Measurements from ENCODE around the gene LYZL6.

Gene LYZL6

GRCh38 chr17:35927714-35928113, 15.8 kb downstream of the LYZL6 start:
- TF ChIP-seq NFIC (IDR thresholded peaks at IDR 0.05) (no peak), TEAD4 (IDR thresholded peaks at IDR 0.05) (no peak), MAX (IDR thresholded peaks at IDR 0.05) (no peak), EGR1 (IDR thresholded peaks at IDR 0.05) (no peak), YY1 (IDR thresholded peaks at IDR 0.05; ENCODE audit: low read depth) (no peak), CREB1 (IDR thresholded peaks at IDR 0.05; ENCODE audit: low read depth) (no peak), FOXM1 (IDR thresholded peaks at IDR 0.05; ENCODE audit: borderline replicate concordance, low read depth) (no peak), CEBPB (IDR thresholded peaks at IDR 0.05) (no peak), EP300 (IDR thresholded peaks at IDR 0.05; ENCODE audit: borderline replicate concordance) (no peak), USF1 (IDR thresholded peaks at IDR 0.05) (no peak), REST (IDR thresholded peaks at IDR 0.05; ENCODE audit: low read depth) (no peak), TCF12 (IDR thresholded peaks at IDR 0.05; ENCODE audit: low read depth) (no peak), RAD21 (IDR thresholded peaks at IDR 0.05; ENCODE audit: low read depth) (no peak), TAF1 (IDR thresholded peaks at IDR 0.05; ENCODE audit: low read depth) (no peak), ZBTB7A (IDR thresholded peaks at IDR 0.05; ENCODE audit: low read depth) (no peak)

GRCh38 chr17:35923609-35924114, 19.9 kb downstream of the LYZL6 start:
- TF ChIP-seq TAF1 (IDR thresholded peaks at IDR 0.05; ENCODE audit: low read depth): no peak
- no peak for TF ChIP-seq USF1 (IDR thresholded peaks at IDR 0.05)

- TF ChIP-seq REST (IDR thresholded peaks at IDR 0.05; ENCODE audit: low read depth): no peak
Measured at GRCh38 chr17:35920229-35920628, 23.3 kb downstream of the LYZL6 start.

GRCh38 chr17:35918665-35919064, 24.8 kb downstream of the LYZL6 start:
- TF ChIP-seq TEAD4 (IDR thresholded peaks at IDR 0.05): no peak
- TF ChIP-seq TAF1 (IDR thresholded peaks at IDR 0.05; ENCODE audit: low read depth): no peak
- no peak for TF ChIP-seq MAX (IDR thresholded peaks at IDR 0.05)
- TF ChIP-seq TCF12 (IDR thresholded peaks at IDR 0.05; ENCODE audit: low read depth): no peak
- TF ChIP-seq RAD21 (IDR thresholded peaks at IDR 0.05; ENCODE audit: low read depth): no peak
- no peak for TF ChIP-seq EP300 (IDR thresholded peaks at IDR 0.05; ENCODE audit: borderline replicate concordance)
- no peak for TF ChIP-seq NFIC (IDR thresholded peaks at IDR 0.05)
- TF ChIP-seq FOXM1 (IDR thresholded peaks at IDR 0.05; ENCODE audit: borderline replicate concordance, low read depth): no peak
- TF ChIP-seq EGR1 (IDR thresholded peaks at IDR 0.05): no peak
- no peak for TF ChIP-seq CEBPB (IDR thresholded peaks at IDR 0.05)
- no peak for TF ChIP-seq YY1 (IDR thresholded peaks at IDR 0.05; ENCODE audit: low read depth)
- no peak for TF ChIP-seq REST (IDR thresholded peaks at IDR 0.05; ENCODE audit: low read depth)
- no peak for TF ChIP-seq CREB1 (IDR thresholded peaks at IDR 0.05; ENCODE audit: low read depth)
- no peak for TF ChIP-seq ZBTB7A (IDR thresholded peaks at IDR 0.05; ENCODE audit: low read depth)

GRCh38 chr17:35917519-35918213, 25.8 kb downstream of the LYZL6 start:
- no peak for TF ChIP-seq CREB1 (IDR thresholded peaks at IDR 0.05; ENCODE audit: low read depth)
- TF ChIP-seq TCF12 (IDR thresholded peaks at IDR 0.05; ENCODE audit: low read depth): no peak
- no peak for TF ChIP-seq MAX (IDR thresholded peaks at IDR 0.05)
- TF ChIP-seq TEAD4 (IDR thresholded peaks at IDR 0.05): no peak
- no peak for TF ChIP-seq REST (IDR thresholded peaks at IDR 0.05; ENCODE audit: low read depth)
- no peak for TF ChIP-seq ZBTB7A (IDR thresholded peaks at IDR 0.05; ENCODE audit: low read depth)
- TF ChIP-seq USF1 (IDR thresholded peaks at IDR 0.05): no peak
- no peak for TF ChIP-seq EGR1 (IDR thresholded peaks at IDR 0.05)
